Measurements from ENCODE around the gene TRMT10B.

DNA sequence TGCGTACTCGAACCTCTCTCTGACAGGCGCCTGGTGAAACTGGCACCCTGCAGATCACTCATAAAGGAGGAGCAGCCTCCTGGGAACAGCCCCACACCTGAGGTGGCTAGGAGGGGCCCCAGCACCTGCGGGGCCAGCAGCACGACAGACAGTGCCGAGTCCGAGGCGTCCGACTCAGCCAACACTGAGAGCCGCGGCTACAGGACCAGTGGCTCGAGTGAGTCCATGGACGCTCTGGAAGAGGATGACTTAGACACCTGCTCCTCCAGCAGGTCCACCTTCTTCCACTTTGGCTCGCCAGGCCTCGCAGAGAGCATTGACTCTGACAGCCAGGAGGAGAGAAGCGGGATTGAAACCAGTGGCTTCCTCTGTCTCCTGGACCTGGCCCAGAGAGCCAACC is 13.5 kb upstream of the TRMT10B start:
- TF ChIP-seq ESRRG (CRISPR knock-in tag; IDR thresholded peaks at IDR 0.05) (no peak), TOX (CRISPR knock-in tag; IDR thresholded peaks at IDR 0.05; ENCODE audit: borderline replicate concordance) (no peak), OSR1 (CRISPR knock-in tag; IDR thresholded peaks at IDR 0.05) (no peak), RARB (CRISPR knock-in tag; IDR thresholded peaks at IDR 0.05) (no peak)
- TF ChIP-seq, protein P1, sequence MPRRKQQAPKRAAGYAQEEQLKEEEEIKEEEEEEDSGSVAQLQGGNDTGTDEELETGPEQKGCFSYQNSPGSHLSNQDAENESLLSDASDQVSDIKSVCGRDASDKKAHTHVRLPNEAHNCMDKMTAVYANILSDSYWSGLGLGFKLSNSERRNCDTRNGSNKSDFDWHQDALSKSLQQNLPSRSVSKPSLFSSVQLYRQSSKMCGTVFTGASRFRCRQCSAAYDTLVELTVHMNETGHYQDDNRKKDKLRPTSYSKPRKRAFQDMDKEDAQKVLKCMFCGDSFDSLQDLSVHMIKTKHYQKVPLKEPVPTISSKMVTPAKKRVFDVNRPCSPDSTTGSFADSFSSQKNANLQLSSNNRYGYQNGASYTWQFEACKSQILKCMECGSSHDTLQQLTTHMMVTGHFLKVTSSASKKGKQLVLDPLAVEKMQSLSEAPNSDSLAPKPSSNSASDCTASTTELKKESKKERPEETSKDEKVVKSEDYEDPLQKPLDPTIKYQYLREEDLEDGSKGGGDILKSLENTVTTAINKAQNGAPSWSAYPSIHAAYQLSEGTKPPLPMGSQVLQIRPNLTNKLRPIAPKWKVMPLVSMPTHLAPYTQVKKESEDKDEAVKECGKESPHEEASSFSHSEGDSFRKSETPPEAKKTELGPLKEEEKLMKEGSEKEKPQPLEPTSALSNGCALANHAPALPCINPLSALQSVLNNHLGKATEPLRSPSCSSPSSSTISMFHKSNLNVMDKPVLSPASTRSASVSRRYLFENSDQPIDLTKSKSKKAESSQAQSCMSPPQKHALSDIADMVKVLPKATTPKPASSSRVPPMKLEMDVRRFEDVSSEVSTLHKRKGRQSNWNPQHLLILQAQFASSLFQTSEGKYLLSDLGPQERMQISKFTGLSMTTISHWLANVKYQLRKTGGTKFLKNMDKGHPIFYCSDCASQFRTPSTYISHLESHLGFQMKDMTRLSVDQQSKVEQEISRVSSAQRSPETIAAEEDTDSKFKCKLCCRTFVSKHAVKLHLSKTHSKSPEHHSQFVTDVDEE (CRISPR knock-in tag; IDR thresholded peaks at IDR 0.05): no peak
- TF ChIP-seq, protein P2, sequence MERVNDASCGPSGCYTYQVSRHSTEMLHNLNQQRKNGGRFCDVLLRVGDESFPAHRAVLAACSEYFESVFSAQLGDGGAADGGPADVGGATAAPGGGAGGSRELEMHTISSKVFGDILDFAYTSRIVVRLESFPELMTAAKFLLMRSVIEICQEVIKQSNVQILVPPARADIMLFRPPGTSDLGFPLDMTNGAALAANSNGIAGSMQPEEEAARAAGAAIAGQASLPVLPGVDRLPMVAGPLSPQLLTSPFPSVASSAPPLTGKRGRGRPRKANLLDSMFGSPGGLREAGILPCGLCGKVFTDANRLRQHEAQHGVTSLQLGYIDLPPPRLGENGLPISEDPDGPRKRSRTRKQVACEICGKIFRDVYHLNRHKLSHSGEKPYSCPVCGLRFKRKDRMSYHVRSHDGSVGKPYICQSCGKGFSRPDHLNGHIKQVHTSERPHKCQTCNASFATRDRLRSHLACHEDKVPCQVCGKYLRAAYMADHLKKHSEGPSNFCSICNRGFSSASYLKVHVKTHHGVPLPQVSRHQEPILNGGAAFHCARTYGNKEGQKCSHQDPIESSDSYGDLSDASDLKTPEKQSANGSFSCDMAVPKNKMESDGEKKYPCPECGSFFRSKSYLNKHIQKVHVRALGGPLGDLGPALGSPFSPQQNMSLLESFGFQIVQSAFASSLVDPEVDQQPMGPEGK (CRISPR knock-in tag; IDR thresholded peaks at IDR 0.05; ENCODE audit: borderline replicate concordance): no peak

All from SK-N-SH treated with all-trans-retinoic acid at 6 μM for 48 hours (cell line).